ENCODE measurements around the gene ZBTB17. TPM values are rescaled to one million over a fixed set of nuclear protein-coding genes. Genes with fewer than 3 reads are reported as not detected.

ZBTB17 gene
- total and polyA plus RNA-seq, 10 of the 15 experiments (the other 5 are each of a cell fraction or from before 2014, with no cell fraction given) = 0.87 to 59.4 (median 38.7) TPM

DNA sequence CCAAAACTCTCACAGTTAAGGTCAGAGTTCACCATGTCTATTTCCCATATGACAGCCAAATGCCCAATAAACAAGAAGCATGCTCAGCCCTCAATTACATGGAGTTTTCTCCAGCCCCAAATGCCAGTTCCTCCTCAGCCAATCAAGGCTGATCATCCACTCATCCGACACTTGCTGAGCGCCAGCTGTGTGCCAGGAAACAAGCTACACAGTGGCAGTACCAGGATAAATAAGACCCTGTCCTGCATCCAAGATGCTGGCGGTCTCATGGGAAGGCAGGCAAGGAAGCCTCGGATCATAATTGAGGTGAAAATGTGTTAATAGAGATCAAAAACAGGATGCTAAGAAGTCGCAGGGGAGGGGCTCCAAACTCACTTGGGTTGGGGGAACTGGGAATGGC is 7.7 kb downstream of the ZBTB17 start:
- H3K4me2 ChIP-seq (ENCODE audit: control insufficient read depth, insufficient read depth) = no peak overlapping the region
- 87% methylated on average over 5 of the region's 5 CpGs for WGBS (ENCODE audit: insufficient coverage, insufficient replicate concordance, low lambda C conversion rate, missing lambda C conversion rate)
- TF ChIP-seq NR2F1 (conservative IDR thresholded peaks at IDR 0.05) = 0 out of 2 replicates have a peak, but pooled peaks have one; percentile 37
- no peak for TF ChIP-seq RAD21 (IDR thresholded peaks at IDR 0.05; ENCODE audit: insufficient read depth, low read depth, low read length)
- 0 out of 2 replicates have a peak, but pooled peaks have one; percentile 44 for TF ChIP-seq NR2C1 (IDR thresholded peaks at IDR 0.05)
- H3K9me3 ChIP-seq (replicated peaks; ENCODE audit: control insufficient read depth, insufficient read depth, low read length) = peaks cover 10% of the 10 kb centered on the region; the same call in 2 of the 3 replicates
- DNase-seq (ENCODE audit: low read depth, low spot score) (no peak), FAIRE-seq (no peak), ATAC-seq (no peak)
- intact Hi-C loops (cut with micrococcal nuclease; ENCODE audit: unreplicated experiment) (loop anchor here (5.0 kb wide), 1 partner anchor 121 kb away; the partner anchor contains the start of gene SPEN), in situ Hi-C loops (cut with MboI) (no loop called here)
- peaks cover 24% of the 10 kb centered on the region for H3K79me2 ChIP-seq (ENCODE audit: control insufficient read depth, insufficient read depth, low read length)
- peaks cover 45% of the 10 kb centered on the region for H3K4me1 ChIP-seq (ENCODE audit: control insufficient read depth, insufficient read depth, low read length)
- H3K27me3 ChIP-seq (replicated peaks in 1 of 2; ENCODE audit: control insufficient read depth in 2 of 2, insufficient read depth in 2 of 2, low read length in 1 of 2) = no peaks in the 10 kb centered on the region
- peaks cover 10 to 25% of the 10 kb centered on the region in 2 experiments for H3K36me3 ChIP-seq (ENCODE audit: control insufficient read depth in 2 of 2, insufficient read depth in 2 of 2, low read length in 1 of 2)
- no peak overlapping the region for H3K27ac ChIP-seq (ENCODE audit: control insufficient read depth, insufficient read depth)
- ChIA-PET SMC1A (ENCODE audit: uncharacterized antibody, unreplicated experiment) (interaction anchor here (1.3 to 1.7 kb wide), 2 partner anchors 19 to 153 kb away, joined by 4 to 5 read pairs; no protein-coding TSS in a partner anchor), CTCF (interaction anchor here (1.3 to 2.6 kb wide), 2 partner anchors 9 to 152 kb away, joined by 5 to 6 read pairs; no protein-coding TSS in a partner anchor), POLR2A (no interaction called here), RAD21 (ENCODE audit: unreplicated experiment) (no interaction called here)
- no TSS peak for BruUV-seq (replicated peaks)
- no peak overlapping the region for H2AFZ ChIP-seq (ENCODE audit: control insufficient read depth, low read depth, low read length)
- no peaks in the 10 kb centered on the region for H4K20me1 ChIP-seq (ENCODE audit: control insufficient read depth, insufficient read depth)
- no peak overlapping the region for H3K4me3 ChIP-seq
- no peak overlapping the region for H3K9ac ChIP-seq (ENCODE audit: control insufficient read depth, insufficient read depth, low read length)

DNA sequence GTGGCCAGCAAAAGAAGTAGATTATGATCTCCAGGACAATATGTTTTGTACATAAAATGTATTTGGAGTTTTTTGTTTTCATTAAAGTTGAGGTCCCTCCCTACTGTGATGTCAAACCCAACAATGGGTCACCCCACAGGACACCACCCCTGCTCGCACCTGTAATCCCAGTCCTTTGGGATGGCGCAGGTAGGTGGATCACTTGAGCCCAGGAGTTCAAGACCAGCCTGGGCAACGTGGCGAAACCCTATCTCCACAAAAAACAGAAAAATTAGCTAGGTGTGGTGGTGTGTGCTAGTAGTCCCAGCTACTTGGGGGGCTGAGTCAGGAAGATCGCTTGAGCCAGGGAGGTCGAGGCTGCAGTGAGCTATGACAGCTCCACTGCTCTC is 9.0 kb downstream of the ZBTB17 start:
- H3K4me3 ChIP-seq = no peak overlapping the region
- H3K79me2 ChIP-seq (ENCODE audit: control insufficient read depth, insufficient read depth, low read length) = peaks cover 25% of the 10 kb centered on the region
- intact Hi-C loops (cut with micrococcal nuclease; ENCODE audit: unreplicated experiment) (loop anchor here (1.0 to 5.0 kb wide), 3 partner anchors 8 to 120 kb away; partner anchors contain the start of gene SPEN), in situ Hi-C loops (cut with MboI) (no loop called here)
- CTCF ChIA-PET = interaction anchor here (1.1 to 10.1 kb wide), 3 partner anchors 8 to 43 kb away, joined by 4 to 68 read pairs (median 10); partner anchors contain the start of gene ZBTB17
- no peaks in the 10 kb centered on the region for H3K27me3 ChIP-seq (replicated peaks in 1 of 2; ENCODE audit: control insufficient read depth in 2 of 2, insufficient read depth in 2 of 2, low read length in 1 of 2)
- no peak for FAIRE-seq
- RAD21 ChIA-PET (ENCODE audit: unreplicated experiment) = interaction anchor here (2.4 to 9.8 kb wide), 3 partner anchors 8 to 117 kb away, joined by 21 to 116 read pairs (median 22); partner anchors contain the start of gene ZBTB17
- peak overlapping the region; percentile 87; the same call in 1 of the 2 replicates for H3K27ac ChIP-seq (ENCODE audit: control insufficient read depth, insufficient read depth)
- no peak for DNase-seq (ENCODE audit: low read depth, low spot score)
- no TSS peak for BruUV-seq (replicated peaks)
- no peak for ATAC-seq
- POLR2A ChIA-PET = interaction anchor here (0.7 to 1.0 kb wide), 2 partner anchors 8 to 178 kb away, joined by 3 read pairs; no protein-coding TSS in a partner anchor
- peaks cover 6% of the 10 kb centered on the region; the same call in 2 of the 3 replicates for H3K9me3 ChIP-seq (replicated peaks; ENCODE audit: control insufficient read depth, insufficient read depth, low read length)
- SMC1A ChIA-PET (ENCODE audit: uncharacterized antibody, unreplicated experiment) = interaction anchor here (1.1 to 9.1 kb wide), 3 partner anchors 8 to 149 kb away, joined by 3 to 78 read pairs (median 53); partner anchors contain the start of gene ZBTB17
- 84% methylated on average over 6 of the region's 6 CpGs for WGBS (ENCODE audit: insufficient coverage, insufficient replicate concordance, low lambda C conversion rate, missing lambda C conversion rate)
- H3K4me2 ChIP-seq (ENCODE audit: control insufficient read depth, insufficient read depth) = peak overlapping the region; percentile 7; the same call in 1 of the 2 replicates
- peaks cover 5 to 17% of the 10 kb centered on the region in 2 experiments for H3K36me3 ChIP-seq (ENCODE audit: control insufficient read depth in 2 of 2, insufficient read depth in 2 of 2, low read length in 1 of 2)
- peaks cover 55% of the 10 kb centered on the region for H3K4me1 ChIP-seq (ENCODE audit: control insufficient read depth, insufficient read depth, low read length)
- no peak overlapping the region for H3K9ac ChIP-seq (ENCODE audit: control insufficient read depth, insufficient read depth, low read length)
- no peak for TF ChIP-seq TCF12 (IDR thresholded peaks at IDR 0.05; ENCODE audit: low read depth, low read length)
- TF ChIP-seq, protein P1, sequence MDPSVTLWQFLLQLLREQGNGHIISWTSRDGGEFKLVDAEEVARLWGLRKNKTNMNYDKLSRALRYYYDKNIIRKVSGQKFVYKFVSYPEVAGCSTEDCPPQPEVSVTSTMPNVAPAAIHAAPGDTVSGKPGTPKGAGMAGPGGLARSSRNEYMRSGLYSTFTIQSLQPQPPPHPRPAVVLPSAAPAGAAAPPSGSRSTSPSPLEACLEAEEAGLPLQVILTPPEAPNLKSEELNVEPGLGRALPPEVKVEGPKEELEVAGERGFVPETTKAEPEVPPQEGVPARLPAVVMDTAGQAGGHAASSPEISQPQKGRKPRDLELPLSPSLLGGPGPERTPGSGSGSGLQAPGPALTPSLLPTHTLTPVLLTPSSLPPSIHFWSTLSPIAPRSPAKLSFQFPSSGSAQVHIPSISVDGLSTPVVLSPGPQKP (IDR thresholded peaks at IDR 0.05; ENCODE audit: low read depth, low read length) = no peak
- TF ChIP-seq, protein P2, sequence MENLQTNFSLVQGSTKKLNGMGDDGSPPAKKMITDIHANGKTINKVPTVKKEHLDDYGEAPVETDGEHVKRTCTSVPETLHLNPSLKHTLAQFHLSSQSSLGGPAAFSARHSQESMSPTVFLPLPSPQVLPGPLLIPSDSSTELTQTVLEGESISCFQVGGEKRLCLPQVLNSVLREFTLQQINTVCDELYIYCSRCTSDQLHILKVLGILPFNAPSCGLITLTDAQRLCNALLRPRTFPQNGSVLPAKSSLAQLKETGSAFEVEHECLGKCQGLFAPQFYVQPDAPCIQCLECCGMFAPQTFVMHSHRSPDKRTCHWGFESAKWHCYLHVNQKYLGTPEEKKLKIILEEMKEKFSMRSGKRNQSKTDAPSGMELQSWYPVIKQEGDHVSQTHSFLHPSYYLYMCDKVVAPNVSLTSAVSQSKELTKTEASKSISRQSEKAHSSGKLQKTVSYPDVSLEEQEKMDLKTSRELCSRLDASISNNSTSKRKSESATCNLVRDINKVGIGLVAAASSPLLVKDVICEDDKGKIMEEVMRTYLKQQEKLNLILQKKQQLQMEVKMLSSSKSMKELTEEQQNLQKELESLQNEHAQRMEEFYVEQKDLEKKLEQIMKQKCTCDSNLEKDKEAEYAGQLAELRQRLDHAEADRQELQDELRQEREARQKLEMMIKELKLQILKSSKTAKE (IDR thresholded peaks at IDR 0.05; ENCODE audit: low read depth, poor library complexity, severe bottlenecking) = no peak
- TF ChIP-seq SPI1 (IDR thresholded peaks at IDR 0.05; ENCODE audit: borderline replicate concordance, insufficient read depth, low read depth, low read length) = no peak
- no peak overlapping the region for H2AFZ ChIP-seq (ENCODE audit: control insufficient read depth, low read depth, low read length)
- H4K20me1 ChIP-seq (ENCODE audit: control insufficient read depth, insufficient read depth) = no peaks in the 10 kb centered on the region
